HG03280 (cell line): ENCODE measurements around the gene CST5.
A peak's percentile ranks its signal among the peaks of the same experiment; 100 is the strongest.
"Not testable (repeated sequence)": the region's sequence is repeated elsewhere in the genome, so short reads cannot be mapped to it uniquely, and the experiment has no call there.

ENCODE experiments used
- ATAC-seq: cut with Tn5 transposase; IDR thresholded peaks from one replicate; pipeline ENCODE4 v1.9.1; 2021; ENCODE audit warnings: mild to moderate bottlenecking, moderate library complexity; ENCODE audit not compliant: unreplicated experiment

CST5 gene

DNA sequence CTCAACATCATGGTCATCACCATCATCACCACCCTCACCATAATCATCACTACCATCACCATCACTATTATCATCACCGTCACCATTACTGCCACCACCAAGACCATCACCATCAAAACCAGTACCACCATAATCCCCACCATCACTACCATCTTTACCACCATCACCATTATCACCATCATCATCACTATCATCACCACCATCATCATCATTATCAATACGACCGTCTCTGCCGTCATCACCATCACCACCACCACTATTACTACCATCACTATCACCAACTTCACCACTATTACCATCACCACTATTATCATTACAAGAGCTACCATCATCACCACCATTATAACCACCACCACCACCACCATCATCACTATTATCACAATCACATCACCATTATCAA, 11.3 kb upstream of the CST5 start:
- not testable (repeated sequence) for ATAC-seq

DNA sequence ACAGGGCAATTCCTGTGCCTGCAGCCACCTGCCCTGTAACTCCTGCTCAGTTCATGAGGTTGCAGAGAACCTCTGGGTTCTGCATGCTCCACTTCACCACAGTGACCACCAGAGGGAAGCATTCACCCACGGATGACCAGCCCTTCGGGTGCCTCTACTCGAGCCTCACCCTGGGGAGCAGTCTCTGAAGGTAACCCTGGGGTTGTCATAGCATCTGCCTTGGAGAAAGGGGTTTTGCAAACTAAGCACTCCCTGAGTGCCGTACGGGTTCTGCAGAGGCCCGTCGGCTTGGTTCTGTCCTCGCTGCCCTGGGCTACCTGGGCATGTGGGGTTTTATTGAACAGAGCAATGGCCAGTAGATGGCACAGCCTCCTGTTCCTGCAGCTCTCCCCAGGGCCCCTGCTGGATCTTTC, 10.2 kb upstream of the CST5 start:
- peak; percentile 76 for ATAC-seq

DNA sequence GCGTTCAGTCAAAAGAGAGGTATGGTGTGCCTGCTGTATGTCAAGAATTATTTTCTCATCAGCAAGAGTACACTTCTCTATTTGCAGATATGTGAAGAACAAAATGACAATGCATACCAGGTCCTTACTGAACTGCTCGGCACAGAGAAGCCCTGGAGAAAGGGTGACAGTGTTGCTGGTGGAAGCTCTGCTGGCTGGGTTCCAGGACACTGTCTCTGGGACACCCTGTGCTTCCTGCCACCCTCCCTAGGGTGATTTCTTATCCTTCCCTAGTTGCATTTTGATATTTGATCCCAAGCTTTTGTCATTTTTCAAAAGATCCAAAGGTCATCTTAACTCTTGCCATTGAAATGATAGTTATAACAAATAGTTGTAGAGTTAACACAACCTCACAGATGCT, 8.3 kb upstream of the CST5 start:
- ATAC-seq, result no peak

GRCh38 chr20:23884771-23885162, 5.2 kb upstream of the CST5 start:
- no peak for ATAC-seq

DNA sequence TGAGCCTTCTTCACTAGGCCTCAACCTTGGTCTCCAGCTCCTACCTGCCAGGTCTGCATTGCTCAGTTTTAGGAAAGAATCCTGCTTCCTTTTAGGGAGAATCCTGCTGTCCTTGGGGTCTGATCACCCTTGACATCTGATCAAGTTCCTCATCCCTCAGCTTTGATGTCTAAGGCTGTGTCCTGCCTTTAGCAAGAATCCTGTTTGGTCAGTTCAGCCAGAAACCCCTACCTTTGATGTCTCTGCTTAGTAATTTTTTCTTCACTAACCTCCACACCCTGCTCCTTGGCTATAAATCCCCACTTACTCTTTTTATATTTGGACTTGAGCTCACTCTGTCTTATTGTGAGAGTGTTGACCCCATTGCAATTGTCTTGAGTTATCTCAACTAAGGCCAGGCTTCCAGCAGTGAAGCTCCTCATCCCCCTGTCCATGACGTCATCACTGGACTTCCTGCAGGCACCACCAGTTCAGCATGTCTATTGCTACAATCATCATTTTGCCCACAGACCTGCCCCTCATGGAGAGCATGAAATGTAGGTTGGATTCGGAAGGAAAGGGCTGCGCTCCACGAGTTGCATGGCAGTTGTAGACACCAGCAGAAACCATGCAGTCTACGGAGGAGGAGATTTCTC, 4.7 kb upstream of the CST5 start:
- ATAC-seq, result no peak

DNA sequence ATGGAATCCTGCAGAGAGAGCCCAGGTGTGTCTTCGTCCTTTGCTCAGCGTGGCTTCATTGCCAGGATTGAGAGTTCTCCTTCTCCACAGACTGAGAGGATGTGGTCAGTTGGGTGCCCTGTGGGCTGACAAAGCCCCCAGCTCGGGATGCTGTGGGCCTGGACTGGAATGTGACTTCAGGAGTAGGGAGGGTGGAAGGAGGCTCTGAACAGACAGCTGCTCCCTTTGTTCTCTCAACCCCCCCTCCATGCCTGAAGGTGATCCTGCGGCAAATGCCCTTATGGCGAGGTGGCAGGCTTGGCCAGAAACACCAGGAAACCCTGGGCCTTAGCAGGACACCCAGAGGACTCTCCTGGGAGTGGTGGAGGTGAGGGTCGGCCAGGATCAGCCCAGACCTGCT, 1.8 kb upstream of the CST5 start:
- no peak for ATAC-seq

DNA sequence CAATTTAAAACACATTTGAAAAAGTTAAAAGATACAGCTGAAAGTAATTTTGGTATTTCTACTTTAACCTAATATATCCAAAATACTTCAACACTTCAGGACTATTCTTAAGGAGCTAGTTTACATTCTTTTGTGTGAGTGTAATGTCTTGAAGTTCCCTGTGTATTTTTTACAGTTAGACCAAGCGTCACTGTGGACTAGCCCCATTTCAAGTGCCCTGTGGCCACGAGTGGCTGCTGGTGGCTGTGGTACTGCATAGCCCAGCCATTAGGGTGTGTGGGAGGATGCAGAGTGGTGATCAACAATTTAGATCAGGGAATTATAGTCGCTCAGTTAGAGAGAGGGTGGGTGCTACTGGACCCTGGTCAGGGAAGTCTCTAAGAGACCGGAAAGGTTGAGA, 869 bp upstream of the CST5 start:
- no peak for ATAC-seq

DNA sequence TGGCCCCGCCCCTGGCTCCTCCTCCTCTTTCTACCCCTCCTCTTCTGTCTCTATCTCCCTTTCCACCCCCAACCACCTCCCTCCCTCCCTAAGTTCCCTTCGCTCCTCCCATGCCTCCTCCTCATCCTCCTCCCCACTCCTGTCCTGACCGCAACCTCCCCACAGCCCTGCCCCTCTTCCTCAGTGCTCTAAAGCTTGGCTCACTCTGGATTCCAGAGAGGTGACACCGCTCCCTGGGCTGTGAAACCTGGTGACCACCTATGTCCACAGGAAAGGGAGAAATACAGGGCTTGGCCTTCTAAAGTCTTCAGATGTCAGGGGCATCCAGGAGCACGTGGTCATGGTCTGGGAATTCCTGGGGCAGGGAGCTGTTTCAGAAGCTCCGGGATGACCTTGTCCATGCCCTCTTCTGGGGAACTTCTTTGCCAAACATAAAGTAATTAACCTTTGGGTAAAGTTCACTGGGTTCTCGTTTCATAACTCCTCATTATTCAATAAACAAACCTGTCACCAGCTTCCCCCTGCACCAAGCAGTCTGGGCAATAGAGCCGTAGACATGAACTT, 345 bp upstream of the CST5 start:
- no peak for ATAC-seq

DNA sequence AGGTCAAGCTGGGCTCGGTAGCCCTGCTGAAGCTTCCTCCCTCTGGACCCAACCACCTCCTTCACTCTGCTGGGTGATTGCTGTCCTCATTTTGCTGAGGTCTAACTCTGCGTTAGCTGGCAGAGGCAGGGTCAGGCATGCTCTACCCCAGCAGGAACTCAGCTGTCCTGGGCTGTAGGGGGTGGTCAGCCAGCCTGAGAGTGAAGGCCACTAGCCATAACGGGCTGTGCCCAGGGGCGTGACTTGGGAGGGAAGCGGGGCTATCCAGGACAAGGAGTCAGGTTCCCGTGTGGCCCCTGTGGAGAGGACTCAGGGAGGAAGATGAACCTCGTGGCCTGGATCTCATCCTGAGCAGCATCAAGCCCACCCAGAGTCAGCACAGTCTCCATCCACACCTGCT, 761 bp downstream of the CST5 start:
- ATAC-seq, result no peak

DNA sequence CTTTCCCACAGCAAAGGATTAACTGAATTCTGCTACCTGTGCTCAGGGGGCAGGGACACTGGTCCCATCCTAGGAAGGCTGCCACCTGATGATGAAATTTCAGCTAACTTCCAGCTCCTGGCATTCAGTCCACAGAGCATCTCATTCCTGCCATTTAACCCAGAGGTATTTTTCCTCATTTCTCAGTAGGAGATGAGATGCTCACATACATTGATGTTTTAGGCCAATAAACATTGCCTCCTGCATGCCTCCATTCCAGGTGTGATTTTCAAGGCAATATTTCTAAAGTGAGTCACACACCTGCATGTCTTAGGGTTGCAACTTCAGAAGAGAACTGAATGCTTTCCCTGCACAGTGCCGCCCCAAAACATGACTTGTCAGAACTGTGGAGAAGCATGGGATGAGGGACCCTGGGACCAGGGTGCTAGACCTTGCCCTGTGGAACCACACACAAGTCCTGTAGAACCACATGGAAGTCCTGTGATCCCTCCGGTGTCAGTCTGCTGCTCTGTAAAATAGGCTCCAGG, 1.5 kb downstream of the CST5 start:
- not testable (repeated sequence) for ATAC-seq

- ATAC-seq, result no peak
These were observed 2.0 kb downstream of the CST5 start for GRCh38 chr20:23877524-23877923.

- ATAC-seq, result no peak
These were observed 3.8 kb downstream of the CST5 start for GRCh38 chr20:23875606-23876237.

DNA sequence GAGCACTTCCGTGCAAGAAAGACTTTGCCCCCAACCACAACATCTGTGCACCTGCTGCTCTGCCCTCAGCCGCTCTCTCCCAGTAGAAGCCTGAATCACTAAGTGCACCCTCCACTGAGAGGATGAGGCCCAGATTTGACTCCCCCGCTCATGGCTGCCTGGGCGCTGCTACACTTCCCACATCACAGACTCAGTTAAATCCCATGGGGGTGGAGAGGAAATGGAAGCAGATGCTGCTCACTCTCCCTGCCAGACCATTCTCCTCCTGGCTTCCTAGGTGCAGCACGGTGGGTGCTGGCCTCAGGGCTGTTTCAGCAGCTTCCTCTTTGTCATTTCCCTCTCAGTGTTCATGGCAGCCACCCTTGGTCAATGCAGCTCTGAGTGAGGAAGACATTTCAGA, 4.8 kb downstream of the CST5 start:
- ATAC-seq, result no peak

- no peak for ATAC-seq
These were observed 6.1 kb downstream of the CST5 start for GRCh38 chr20:23873370-23874015.

- ATAC-seq, result no peak
These were observed 7.5 kb downstream of the CST5 start for GRCh38 chr20:23872065-23872464.

DNA sequence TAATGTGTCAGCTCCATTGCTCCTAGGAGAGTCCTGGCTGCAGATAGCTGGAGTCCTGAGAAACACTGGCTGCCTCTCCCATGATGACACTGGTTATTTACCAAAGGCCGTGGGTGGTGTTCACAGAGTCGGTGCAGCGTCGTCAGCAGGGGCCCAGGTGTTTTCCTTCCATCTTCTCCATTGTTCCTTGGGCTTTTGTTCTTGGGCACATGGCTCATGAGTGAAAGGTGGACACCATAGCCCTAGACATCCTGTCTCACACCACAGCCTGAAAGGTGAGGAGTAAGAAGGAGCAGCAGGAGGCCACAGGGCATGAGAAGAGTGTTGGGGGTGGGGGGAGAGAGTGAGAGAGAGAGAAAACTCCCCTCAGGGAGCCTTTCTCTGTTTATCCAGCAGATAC, 9.1 kb downstream of the CST5 start:
- ATAC-seq, result no peak

GRCh38 chr20:23869520-23869919, 10.0 kb downstream of the CST5 start:
- no peak for ATAC-seq

DNA sequence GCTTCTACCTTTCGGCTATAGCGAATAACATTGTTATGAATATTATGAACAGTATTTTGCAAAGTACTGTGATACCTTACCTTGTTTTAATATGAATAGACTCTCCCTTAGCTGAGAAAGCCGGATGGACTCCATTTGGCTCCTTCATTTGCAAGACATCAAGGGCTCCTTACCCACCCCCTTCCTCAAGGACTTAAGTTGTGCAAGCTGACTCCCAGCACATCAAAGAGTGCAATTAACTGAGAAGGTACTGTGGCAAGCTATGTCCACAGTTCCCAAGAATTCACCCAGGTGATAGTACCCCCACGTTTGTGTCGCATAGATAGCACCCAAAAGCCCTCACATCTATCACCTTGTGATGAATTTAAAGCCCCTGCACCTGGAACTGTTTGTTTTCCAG, 11.2 kb downstream of the CST5 start:
- no peak for ATAC-seq

GRCh38 chr20:23867152-23867776, 12.3 kb downstream of the CST5 start:
- ATAC-seq, result no peak

GRCh38 chr20:23860771-23861170, 18.8 kb downstream of the CST5 start:
- not testable (repeated sequence) for ATAC-seq

DNA sequence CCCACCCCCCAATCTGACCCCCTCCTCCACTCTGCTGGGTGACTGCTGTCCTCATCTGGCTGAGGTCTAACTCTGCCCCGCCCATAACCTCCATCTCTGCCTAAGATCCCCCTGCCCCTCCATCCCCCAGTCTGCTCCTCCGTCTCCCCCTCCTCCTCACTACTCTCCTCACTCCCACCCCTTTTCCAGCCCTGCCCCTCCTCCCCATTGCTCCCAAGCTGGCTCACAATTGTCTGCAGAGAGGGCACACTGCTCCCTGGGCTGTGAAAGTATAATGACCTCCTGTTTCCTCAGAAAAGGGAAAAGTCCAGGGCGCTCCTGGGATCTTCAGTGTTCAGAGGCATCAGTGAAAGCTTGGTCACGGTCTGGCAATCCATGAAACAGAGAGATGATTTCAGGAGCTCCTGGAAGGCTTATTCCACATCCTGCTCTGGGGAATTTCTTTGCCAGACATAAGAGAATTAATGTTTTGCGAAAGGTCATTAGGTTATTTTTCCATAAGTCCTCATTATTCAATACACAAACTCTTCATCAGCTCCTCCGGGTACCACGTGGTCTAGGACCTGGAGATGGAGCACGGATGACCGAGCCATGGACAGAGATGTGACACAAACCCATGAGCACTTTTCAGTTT, 21.5 kb downstream of the CST5 start:
- no peak for ATAC-seq
